GM13977 (cell line): ENCODE data around the gene MSANTD1.

Experiments used
- DNase-seq: peaks from one replicate; pipeline ENCODE4 v3.0.0; 2012; ENCODE audit warnings: low spot score
- CTCF ChIP-seq: IDR thresholded peaks from 2 replicates; pipeline ENCODE4 v1.5.1; 2012; ENCODE audit warnings: mild to moderate bottlenecking, control low read depth; ENCODE audit not compliant: insufficient read depth; ENCODE audit errors: extremely low read depth, missing control alignments
- in situ Hi-C: fragments of 300-500 bp; cut with MboI; formaldehyde crosslinking; loops from one replicate; pipeline ENCODE4 v1.12.0; 2022; ENCODE audit warnings: low sequenced_read_pairs, low pct_unique_long_range_greater_than_20kb, mixed read lengths, inconsistent platforms; ENCODE audit not compliant: unreplicated experiment

MSANTD1 gene

DNA sequence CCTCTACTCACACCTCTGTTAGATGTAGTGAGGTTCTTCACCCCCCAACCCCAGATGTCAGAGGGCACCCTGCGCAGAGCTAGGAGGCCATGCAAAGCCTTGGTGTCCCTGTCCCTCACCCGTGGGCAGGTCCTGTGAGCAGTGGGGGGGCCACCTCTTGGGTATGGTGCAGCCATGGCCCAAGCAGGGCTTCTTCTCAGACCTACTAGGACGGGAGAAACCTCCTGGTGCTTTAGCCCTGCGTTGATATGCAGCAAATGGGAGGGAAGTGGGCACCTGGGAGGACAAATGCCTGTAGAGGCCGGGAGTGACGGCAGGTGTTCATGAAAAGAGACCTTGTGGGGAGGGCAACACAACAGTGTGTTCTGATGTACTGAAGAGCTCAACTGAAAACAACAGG is 38.5 kb upstream of the MSANTD1 start:
- in situ Hi-C loops: no loop called here
- no peak for TF ChIP-seq CTCF
- no peak for DNase-seq

DNA sequence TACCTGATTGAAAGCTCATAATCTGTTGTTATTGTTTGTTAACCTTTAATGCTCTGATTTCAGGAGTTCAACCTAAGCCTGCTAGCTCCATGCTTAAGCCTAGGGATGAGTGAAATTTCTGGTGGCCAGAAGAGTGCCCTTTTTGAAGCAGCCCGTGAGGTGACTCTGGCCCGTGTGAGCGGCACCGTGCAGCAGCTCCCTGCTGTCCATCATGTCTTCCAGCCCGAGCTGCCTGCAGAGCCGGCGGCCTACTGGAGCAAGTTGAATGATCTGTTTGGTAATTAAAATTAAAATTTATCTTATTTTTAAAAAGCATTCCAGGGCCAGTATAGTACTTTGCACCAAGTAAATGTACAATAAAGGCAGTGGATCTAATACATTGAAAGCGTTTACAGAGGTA is 37.1 kb upstream of the MSANTD1 start:
- TF ChIP-seq CTCF: no peak
- in situ Hi-C loops: no loop called here
- DNase-seq: no peak

- in situ Hi-C loops: no loop called here
- DNase-seq: no peak
- TF ChIP-seq CTCF: no peak
Observed at GRCh38 chr4:3212391-3213105, 36.4 kb upstream of the MSANTD1 start.

DNA sequence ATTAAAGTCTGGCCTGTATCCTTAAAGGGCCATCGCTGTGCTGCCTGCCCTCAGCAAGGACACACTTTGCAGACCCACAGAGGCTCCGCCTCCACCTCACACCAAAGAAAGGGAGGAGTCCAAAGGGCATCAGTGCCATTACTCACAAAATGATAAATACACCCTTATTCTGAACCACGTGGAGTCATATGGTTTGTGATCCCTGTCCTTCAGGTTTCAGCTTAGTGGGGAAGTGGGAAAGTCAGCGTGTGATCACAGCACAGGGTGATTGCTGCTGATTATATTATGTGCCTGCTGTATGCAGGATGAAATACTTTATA is 35.9 kb upstream of the MSANTD1 start:
- in situ Hi-C loops: no loop called here
- DNase-seq: no peak
- no peak for TF ChIP-seq CTCF

- in situ Hi-C loops: no loop called here
- TF ChIP-seq CTCF: no peak
- no peak for DNase-seq
Observed at GRCh38 chr4:3213661-3214250, 35.2 kb upstream of the MSANTD1 start.

DNA sequence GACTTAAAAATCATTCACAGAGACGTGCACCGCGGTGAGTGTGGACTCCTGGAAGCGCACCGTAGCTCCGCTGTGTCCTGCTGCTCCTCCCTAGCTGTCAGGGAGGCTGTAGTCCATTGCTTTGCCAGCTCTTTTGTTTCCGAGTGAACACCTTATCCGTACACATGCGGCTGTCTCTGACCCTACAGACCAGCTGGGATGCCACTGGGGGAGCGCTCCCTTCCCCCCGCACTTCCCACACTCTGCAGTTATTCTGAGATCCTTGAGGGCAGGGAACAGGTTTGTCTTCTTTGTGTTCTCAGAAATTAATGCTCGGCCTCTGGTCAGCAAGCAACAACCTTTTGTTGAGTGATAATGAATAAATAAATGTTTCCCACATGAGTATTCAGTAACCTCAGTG is 33.7 kb upstream of the MSANTD1 start:
- DNase-seq: no peak
- no peak for TF ChIP-seq CTCF
- in situ Hi-C loops: no loop called here
